ENCODE measurements around the gene MAP3K12. TPM values are rescaled to one million over a fixed set of nuclear protein-coding genes. Genes with fewer than 3 reads are reported as not detected.
A peak's percentile ranks its signal among the peaks of the same experiment; 100 is the strongest.

MAP3K12 gene
- total and polyA plus RNA-seq, 2 donors = 17.3 to 27.4 TPM

DNA sequence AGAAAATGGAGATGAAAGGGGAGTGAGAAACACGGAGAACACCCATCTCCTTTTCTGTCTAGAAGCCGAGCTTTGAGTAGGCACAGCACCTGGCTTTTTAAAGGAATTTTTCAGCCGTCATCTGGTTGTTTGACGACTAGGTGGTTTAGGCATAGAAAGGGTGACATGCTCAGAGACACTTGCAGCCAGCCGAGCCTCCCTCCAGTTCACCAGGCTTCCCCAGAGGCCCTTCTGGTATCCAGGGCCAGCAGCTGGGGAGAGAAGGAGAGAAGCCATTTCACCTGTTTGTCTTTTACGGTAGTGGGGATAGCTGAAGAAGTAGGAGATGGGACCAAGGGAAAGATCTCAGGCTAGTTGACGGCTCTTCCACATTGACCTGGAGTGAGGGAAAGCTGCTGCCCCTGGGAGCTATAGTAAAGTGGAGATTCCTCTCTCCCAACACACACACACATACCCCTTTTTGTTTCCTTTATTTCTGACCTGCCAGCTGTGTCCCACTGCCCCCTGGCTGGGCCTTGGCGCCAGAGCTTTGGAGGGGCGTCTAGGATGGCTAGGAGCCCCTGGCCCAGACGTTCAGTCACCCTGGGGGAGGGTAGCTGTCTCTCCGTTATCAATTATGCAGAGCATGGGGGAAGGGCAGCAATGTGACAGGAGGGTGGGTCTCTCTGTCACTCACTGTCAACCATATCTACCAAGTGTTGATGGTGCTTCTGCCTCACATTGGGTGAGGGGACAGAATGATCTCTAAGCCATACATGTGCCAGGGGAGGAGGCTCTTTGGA is 5.5 kb downstream of the MAP3K12 start:
- no peak for DNase-seq (ENCODE audit: extremely low spot score)
- 29% methylated on average over 11 of the region's 11 CpGs for WGBS
- Histone ChIP-seq H3K4me1 (ENCODE audit: insufficient read depth) (no peaks in the 10 kb centered on the region), H3K36me3 (ENCODE audit: insufficient read depth) (no peaks in the 10 kb centered on the region), H3K4me3 (ENCODE audit: low read depth, low read length) (peak overlapping the region; percentile 57), H3K27ac (ENCODE audit: low read depth) (peak overlapping the region; percentile 57)

DNA sequence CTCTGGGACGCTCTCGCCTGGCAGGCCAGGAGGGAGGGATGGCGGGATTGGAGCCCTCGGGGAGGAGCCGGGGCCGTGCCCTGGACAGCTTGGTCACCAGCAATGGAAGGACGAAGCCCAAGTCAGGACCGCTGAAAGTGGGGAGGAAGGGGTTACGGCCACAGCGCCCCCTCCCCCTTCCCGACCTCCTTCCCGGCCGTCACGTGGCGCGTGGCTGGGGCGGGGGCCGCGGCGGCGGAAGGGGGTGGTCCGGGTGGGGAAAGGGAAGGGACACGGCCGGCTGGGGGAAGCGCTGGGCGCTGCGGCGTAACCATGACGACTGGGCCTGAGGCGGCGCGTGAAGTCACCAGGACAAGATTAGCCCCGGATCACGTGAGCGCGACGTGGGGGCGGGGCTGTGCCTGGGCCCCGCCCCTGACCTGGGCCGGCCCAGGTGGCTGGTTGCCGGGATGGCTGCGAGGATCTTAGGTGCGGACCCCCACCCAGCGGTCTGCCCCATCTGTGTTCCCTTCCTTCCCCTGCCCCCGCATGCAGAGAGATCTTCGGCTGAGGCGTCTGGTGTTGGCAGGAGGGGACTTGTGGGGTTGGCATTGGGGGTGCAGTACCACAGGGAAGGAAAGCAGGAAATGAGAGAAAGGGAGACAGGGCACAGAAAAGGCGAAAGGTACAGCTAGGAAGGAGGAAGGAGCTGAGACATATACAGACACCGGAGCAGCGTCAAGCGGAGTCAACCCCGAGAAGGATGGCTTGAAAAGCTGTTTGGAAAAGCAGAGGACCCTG is 6.2 kb downstream of the MAP3K12 start:
- Histone ChIP-seq H3K4me1 (ENCODE audit: insufficient read depth) (no peaks in the 10 kb centered on the region), H3K36me3 (ENCODE audit: insufficient read depth) (no peaks in the 10 kb centered on the region), H3K4me3 (ENCODE audit: low read depth, low read length) (peak overlapping the region; percentile 57), H3K27ac (ENCODE audit: low read depth) (peak overlapping the region; percentile 86)
- DNase-seq (ENCODE audit: extremely low spot score) = peak; percentile 82
- 1% methylated on average over 52 of the region's 52 CpGs for WGBS

DNA sequence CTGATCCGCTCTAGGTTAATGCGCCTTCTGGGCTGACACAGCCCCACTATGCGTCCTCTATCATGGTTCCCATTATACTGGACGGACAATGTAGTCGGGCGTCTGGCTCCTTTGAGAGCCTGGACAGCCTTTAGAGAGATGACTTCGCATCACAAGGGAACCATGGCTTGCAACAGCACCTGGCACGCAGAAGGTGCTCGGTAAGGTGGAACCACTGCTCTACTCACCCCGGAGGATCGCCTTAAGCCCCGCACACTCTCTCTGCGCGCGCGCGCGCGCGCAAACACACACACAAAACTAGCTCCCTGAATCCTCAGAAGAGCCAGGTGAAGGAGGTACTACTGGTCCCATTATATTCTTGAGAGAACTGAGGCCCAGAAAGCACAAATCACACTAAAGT is 7.1 kb downstream of the MAP3K12 start:
- Histone ChIP-seq H3K4me1 (ENCODE audit: insufficient read depth) (no peaks in the 10 kb centered on the region), H3K36me3 (ENCODE audit: insufficient read depth) (no peaks in the 10 kb centered on the region), H3K4me3 (ENCODE audit: low read depth, low read length) (peak overlapping the region; percentile 57), H3K27ac (ENCODE audit: low read depth) (no peak overlapping the region)
- no peak for DNase-seq (ENCODE audit: extremely low spot score)
- 33% methylated on average over 20 of the region's 20 CpGs for WGBS

- Histone ChIP-seq H3K27ac (ENCODE audit: low read depth) (no peak overlapping the region), H3K4me1 (ENCODE audit: insufficient read depth) (no peaks in the 10 kb centered on the region), H3K4me3 (ENCODE audit: low read depth, low read length) (no peak overlapping the region), H3K36me3 (ENCODE audit: insufficient read depth) (peaks cover 2% of the 10 kb centered on the region)
- no peak for DNase-seq (ENCODE audit: extremely low spot score)
- WGBS = 91% methylated on average over 5 of the region's 5 CpGs
Measured at GRCh38 chr12:53489242-53489864, 9.9 kb downstream of the MAP3K12 start.

GRCh38 chr12:53486736-53487487 is 12.3 kb downstream of the MAP3K12 start:
- DNase-seq (ENCODE audit: extremely low spot score) = no peak
- peaks cover 11% of the 10 kb centered on the region for H3K36me3 ChIP-seq (ENCODE audit: insufficient read depth)

GRCh38 chr12:53485955-53486735 is 13.1 kb downstream of the MAP3K12 start:
- no peak overlapping the region for H3K27ac ChIP-seq (ENCODE audit: low read depth)
- WGBS = 95% methylated on average over 10 of the region's 10 CpGs
- no peak for DNase-seq (ENCODE audit: extremely low spot score)

More at GRCh38 chr12:53486736-53487487, 12.3 kb downstream of the MAP3K12 start:
- Histone ChIP-seq H3K27ac (ENCODE audit: low read depth) (no peak overlapping the region), H3K4me1 (ENCODE audit: insufficient read depth) (no peaks in the 10 kb centered on the region), H3K4me3 (ENCODE audit: low read depth, low read length) (no peak overlapping the region)
- 82% methylated on average over 17 of the region's 17 CpGs for WGBS

GRCh38 chr12:53484686-53485575 is 14.3 kb downstream of the MAP3K12 start:
- 83% methylated on average over 10 of the region's 10 CpGs for WGBS
- Histone ChIP-seq H3K36me3 (ENCODE audit: insufficient read depth) (peaks cover 14% of the 10 kb centered on the region), H3K27ac (ENCODE audit: low read depth) (no peak overlapping the region), H3K4me1 (ENCODE audit: insufficient read depth) (no peaks in the 10 kb centered on the region), H3K4me3 (ENCODE audit: low read depth, low read length) (no peak overlapping the region)
- no peak for DNase-seq (ENCODE audit: extremely low spot score)

More at GRCh38 chr12:53485955-53486735, 13.1 kb downstream of the MAP3K12 start:
- H3K4me3 ChIP-seq (ENCODE audit: low read depth, low read length) = no peak overlapping the region
- H3K36me3 ChIP-seq (ENCODE audit: insufficient read depth) = peaks cover 11% of the 10 kb centered on the region
- H3K4me1 ChIP-seq (ENCODE audit: insufficient read depth) = no peaks in the 10 kb centered on the region

DNA sequence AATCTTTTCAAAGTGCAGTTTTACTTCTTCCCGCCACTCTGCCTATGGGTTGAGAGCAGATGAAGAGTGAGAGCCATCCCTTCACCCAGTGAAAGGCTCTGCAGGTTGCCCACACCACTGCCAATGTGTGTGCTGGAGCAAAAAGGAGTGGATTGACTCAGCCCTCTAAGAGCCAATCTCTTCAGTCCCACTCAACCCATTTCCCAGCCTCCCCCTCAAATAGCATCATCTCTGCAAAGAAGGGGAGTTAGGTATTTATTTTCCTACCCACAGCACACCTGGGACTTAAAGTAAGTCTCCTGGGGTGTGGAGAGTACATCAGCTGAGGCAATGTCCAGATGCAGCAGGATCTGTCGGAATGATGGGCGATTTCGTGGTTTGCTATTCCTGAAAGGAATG is 15.3 kb downstream of the MAP3K12 start:
- Histone ChIP-seq H3K27ac (ENCODE audit: low read depth) (no peak overlapping the region), H3K4me1 (ENCODE audit: insufficient read depth) (no peaks in the 10 kb centered on the region), H3K4me3 (ENCODE audit: low read depth, low read length) (no peak overlapping the region), H3K36me3 (ENCODE audit: insufficient read depth) (peaks cover 14% of the 10 kb centered on the region)
- no peak for DNase-seq (ENCODE audit: extremely low spot score)
- 88% methylated on average over 4 of the region's 4 CpGs for WGBS

GRCh38 chr12:53483225-53483978 is 15.9 kb downstream of the MAP3K12 start:
- WGBS = 74% methylated on average over 9 of the region's 9 CpGs
- H3K27ac ChIP-seq (ENCODE audit: low read depth) = no peak overlapping the region
- DNase-seq (ENCODE audit: extremely low spot score) = no peak

GRCh38 chr12:53482626-53483168 is 16.6 kb downstream of the MAP3K12 start:
- H3K4me1 ChIP-seq (ENCODE audit: insufficient read depth) = no peaks in the 10 kb centered on the region
- 75% methylated on average over 18 of the region's 18 CpGs for WGBS
- no peak overlapping the region for H3K27ac ChIP-seq (ENCODE audit: low read depth)
- peaks cover 14% of the 10 kb centered on the region for H3K36me3 ChIP-seq (ENCODE audit: insufficient read depth)
- no peak for DNase-seq (ENCODE audit: extremely low spot score)
- no peak overlapping the region for H3K4me3 ChIP-seq (ENCODE audit: low read depth, low read length)

More at GRCh38 chr12:53483225-53483978, 15.9 kb downstream of the MAP3K12 start:
- H3K36me3 ChIP-seq (ENCODE audit: insufficient read depth) = peaks cover 14% of the 10 kb centered on the region
- H3K4me1 ChIP-seq (ENCODE audit: insufficient read depth) = no peaks in the 10 kb centered on the region
- no peak overlapping the region for H3K4me3 ChIP-seq (ENCODE audit: low read depth, low read length)

DNA sequence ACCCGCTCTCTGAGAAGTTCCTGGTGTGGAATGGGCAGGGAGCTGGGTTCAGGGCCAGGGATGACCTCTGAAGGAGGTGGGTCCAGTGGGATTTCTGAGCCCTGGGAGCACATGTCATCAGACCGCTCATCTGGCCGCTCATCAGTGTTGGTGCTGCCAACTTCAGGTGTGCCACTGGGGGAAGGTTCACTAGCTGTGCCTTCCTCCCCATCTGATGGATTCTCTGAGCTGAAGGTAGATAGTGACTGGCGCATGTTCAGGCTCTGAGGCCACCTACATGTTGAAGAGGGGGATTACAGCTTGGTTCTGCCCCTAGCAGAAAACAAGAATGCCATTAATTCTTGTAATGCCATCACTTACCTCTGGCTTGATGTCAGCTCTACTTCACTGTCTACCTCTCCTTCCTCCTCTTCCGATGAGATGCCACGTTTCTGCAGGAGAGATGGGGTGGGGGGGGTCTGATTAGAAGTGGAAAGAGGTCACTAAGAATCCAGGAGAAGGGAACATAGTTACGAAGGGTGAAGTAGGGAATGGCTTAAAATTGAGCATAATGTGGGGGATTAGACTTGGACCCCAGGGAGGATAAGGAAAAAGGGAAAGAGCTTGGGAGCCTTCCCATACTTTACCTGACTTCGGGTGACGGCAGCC is 17.2 kb downstream of the MAP3K12 start:
- 74% methylated on average over 9 of the region's 9 CpGs for WGBS
- DNase-seq (ENCODE audit: extremely low spot score) = no peak
- Histone ChIP-seq H3K36me3 (ENCODE audit: insufficient read depth) (peaks cover 14% of the 10 kb centered on the region), H3K27ac (ENCODE audit: low read depth) (no peak overlapping the region), H3K4me3 (ENCODE audit: low read depth, low read length) (no peak overlapping the region), H3K4me1 (ENCODE audit: insufficient read depth) (no peaks in the 10 kb centered on the region)
